GM19452 (cell line): ENCODE results near the gene COPZ2.
"Not testable (repeated sequence)": the region's sequence is repeated elsewhere in the genome, so short reads cannot be mapped to it uniquely, and the experiment has no call there.

Experiments used
- ATAC-seq: cut with Tn5 transposase; IDR thresholded peaks from one replicate; pipeline ENCODE4 v1.9.1; 2021; ENCODE audit not compliant: unreplicated experiment

The COPZ2 gene

DNA sequence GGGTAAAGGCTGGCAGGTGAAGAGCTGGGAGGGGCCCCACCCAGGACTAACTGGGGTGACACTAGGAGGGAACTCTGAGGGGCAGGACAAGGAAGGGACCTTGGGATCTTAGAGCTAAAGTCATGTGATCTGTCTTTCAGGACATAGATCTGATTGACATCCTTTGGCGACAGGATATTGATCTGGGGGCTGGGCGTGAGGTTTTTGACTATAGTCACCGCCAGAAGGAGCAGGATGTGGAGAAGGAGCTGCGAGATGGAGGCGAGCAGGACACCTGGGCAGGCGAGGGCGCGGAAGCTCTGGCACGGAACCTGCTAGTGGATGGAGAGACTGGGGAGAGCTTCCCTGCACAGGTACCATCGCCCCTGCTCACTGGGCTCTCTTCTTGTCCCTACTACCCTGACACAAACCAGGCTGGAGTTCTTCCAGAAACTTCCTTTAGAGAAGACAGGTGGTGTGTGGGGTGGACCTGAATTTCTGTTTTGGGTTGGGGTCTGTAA lies 18.7 kb upstream of the COPZ2 start:
- ATAC-seq: no peak

DNA sequence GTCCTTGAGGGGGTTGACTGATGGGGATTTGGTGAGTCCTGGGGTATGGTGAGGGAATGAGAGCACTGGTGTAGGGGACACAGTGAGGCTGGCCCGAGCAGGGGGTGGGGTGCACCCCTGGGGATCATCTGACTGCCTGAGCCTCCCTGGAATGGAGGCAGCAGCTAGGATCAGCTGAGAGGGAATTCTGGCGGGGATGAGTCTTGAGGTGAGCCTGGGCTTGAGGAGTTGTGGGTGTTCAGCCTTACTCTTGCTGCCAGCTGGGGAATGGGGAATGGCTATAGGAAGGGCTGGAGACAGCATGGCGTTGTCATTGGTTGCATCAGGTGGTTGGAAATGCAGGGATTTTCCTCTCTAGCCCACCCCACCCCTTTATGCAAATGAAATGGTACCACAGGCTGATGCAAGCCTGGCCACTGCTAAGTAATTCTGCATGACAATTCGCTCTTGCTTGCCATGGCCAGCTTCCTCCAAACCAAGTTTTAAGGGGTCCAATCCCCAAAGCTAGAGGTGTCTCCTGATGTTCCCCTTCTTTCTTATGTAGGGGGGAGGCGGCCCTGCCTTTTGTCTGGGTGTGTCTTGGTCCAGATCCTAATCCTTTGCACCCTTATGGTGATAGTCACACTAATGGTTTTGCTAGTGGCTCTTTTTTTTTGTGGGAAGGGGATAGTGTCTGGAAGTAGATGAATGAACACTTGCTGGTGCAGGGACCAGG lies 18.1 kb upstream of the COPZ2 start:
- no peak for ATAC-seq

DNA sequence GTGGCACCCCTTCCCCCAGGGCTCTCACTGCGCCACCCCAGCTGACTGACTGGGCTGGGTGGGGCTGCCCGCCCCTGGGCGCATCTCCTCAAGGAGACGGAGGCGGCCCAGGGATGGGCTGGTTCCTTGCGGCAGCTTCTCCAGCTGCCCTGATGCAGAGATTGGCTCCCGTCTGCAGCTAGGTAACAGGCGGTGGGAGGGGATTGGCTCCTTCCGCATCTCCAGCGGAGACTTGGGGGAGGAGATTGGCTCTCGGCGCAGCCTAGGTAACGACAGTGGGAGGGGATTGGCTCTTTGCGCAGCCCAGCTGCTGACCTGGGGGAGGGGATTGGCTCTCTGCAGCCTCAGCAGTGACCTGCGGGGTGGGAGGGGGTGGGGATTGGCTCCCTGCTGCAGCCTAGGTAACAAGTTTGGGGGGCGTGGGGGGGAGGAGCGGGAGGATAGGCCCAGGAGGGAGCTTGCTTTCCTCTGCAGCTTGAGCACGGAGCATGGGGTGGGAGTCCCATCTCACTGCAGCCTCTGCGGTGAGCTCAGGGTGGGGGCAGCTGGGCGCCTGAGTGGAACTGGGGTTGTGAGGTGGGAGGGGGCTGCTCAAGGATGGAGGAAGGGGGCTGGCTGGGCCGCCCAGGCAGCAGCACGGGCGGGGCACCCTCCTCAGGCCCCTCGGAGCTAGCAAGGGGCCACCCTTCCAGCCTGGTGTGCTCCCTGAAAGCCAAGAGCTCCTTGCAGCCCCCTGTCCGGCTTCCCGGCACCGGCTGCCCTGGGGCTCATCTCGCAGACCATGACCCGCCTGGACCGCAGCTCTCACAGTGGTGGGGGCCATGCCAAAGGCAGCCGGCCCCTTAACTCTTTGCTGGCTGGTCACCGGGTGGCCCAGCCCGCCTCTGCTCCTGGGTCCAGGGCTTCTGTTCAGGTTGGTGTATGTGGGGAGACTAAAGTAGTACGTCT lies 16.9 kb upstream of the COPZ2 start:
- no peak for ATAC-seq

DNA sequence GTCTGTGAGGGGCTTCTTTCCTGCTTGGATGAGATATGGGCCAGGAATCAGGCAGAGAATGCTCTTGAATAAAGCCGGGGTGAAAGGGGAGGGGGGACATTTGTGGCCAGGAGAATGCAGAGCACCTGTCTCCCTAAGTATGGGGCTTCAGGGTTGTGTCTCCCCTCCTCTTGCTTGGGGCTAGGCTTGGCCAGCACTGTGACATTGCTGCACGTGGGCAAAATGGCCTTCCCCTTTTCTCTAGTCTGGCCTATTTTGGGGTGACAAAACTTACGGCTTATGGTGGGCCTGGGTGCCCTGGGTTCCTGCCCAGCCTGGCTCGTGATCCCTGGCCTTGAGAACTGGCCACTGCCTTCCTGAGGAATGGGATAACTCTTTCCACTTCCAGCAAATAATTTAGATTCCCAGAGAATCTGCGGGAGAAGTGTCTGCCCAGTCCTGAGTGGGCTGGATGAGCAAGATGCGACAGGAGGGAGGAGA lies 16.2 kb upstream of the COPZ2 start:
- no peak for ATAC-seq

DNA sequence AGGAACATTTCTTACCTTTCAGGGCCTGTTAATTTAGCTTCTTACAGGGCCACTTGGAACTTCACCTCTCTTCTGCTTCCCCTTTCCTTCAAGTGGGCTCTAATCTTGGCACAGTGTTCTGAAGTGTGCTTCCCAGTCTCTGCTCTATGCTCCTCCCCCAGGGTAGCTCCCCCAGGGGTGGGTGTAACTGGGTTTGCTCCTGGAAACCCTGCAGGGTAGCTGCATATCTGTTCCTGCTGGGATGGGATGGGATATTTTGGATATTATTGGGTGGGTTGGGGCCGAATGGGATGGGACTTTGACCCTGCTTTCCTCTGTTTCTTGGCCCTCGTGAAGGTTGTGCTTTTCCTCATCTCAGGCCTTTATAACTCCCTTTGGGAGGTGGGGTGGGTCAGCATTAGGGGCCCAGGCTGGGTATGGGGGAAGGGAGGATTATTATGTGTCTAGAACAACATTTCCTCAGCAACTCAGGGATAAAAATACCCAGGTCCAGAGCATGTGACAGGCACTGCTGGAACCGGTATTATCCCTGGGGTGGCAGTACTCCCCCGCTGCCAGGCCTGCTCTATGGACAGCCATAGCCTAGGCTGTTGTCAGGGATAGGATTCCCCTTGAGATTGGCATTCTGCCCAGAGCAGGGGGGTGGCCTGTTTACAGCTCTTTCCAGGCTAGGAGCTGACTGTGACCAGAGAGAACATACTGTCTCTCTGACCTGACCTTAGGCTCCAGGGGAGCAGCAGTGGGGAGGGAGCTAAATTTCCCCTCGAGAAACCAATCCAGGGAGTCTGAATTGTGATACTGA lies 15.6 kb upstream of the COPZ2 start:
- ATAC-seq: no peak

DNA sequence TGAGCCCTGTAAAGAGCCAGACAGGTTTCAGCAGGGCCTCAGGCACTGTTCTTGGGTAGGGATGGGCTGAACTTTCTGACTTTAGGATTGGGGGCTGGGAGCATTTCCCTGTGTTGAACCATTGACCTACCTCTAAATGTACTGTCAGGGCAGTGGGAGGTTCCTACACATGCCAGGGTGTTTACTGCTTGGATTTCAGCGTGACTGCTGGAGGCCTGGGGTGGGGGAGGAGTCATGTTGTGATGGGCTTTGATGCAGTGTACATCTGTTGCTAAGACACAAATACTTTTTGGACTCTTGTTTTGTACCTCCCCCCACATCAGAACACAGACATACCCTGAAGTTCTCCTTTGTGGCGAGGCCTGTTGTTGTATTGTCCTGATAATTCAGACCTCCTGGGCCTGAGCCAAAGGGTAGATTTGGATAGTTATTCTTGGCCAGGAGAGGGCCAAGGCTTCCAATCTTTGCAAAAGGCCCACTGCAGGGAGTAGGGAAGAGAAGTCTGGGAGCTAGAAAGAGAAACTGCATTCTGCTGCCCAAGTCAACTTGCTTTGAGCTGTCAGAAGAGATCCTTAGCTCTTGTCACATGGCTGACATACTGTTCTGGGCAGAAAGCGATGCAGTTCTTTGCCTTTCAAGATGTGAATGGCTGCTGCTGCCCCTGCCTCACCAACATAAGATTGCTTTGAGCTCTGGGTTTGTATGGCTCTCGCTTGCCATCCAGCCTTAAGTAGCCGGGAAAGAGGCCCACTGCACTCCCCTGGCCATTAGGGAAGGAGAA lies 14.3 kb upstream of the COPZ2 start:
- no peak for ATAC-seq

DNA sequence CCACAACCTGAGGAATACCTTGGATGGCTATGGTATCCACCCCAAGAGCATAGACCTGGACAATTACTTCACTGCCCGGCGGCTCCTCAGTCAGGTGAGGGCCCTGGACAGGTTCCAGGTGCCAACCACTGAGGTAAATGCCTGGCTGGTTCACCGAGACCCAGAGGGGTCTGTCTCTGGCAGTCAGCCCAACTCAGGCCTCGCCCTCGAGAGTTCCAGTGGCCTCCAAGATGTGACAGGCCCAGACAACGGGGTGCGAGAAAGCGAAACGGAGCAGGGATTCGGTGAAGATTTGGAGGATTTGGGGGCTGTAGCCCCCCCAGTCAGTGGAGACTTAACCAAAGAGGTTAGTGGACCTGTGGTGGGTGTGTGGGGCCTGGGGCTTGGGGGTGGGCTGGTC lies 13.7 kb upstream of the COPZ2 start:
- no peak for ATAC-seq

DNA sequence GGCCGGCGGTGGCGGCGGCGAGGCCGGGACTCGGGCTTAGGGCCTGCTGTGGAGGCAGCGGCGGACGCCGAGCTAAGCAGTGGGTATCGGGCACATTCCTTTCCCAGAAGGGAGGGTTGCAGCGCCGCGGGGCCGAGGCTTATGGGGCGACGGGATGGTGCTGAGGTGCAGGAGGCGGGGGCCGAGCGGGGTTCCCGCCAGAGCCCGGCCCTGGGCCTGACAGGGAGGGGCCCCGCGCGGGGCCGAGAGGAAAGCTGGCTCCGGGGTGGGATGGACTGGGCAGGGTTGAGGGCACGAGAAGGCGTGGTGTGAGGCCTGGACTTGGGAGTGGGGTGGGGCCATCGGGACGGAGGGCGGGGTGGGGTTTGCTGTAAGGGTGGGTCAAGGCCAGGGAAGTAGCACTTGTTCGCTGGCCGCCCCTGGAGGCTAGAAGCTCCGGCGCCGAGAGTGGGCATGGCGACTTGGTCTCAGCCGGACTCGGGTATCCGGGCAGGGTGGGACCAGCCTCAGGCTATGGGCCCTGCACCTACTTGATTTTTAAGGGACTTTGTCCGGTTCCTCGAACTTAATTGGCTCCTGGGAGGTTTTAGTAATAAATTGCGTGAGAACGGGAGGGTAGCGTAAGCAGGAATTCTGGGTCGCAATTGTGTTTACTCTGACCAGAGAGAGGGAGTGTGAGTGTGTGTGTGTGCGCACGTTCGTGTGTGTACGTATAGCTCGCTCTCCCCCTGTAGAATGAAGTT lies 11.0 kb upstream of the COPZ2 start:
- ATAC-seq: peak; percentile 40

DNA sequence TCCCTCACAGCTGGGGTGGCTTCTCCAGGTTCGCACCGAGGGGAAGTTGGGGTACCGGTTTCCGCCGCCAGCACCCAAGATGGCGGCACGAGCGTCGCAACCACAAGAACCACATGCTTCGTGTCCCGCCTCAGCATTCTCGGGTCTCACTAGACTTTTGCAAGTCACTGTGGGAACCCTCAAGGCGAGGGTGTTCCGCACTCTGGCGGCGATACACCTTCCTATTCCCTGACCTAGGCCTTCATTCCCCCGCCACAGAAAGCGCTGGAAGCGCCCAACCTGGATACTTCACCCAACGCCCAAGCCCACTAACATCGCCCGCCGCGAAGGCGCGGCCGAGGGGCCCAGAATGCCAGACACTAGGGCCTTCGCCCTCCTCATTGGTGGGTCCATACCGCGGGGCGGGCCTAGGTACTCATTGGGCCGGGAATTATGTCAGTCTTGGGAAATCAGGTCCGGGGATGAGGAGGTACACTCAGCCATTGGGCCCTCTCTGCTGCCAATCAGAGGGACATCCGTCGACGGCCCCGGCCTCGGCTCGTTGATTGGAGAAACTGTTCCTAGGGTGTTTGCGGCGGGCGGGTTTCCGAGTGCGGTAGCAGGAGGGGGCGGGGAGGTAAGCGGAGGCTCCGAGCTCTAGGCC lies 10.3 kb upstream of the COPZ2 start, which contains the start of gene NFE2L1:
TSS of gene NFE2L1 (plus strand) at position 619 of the 643 bp plus-strand sequence. CDS start 2,760 bp downstream, outside the sequence.
- peak; percentile 93 for ATAC-seq

DNA sequence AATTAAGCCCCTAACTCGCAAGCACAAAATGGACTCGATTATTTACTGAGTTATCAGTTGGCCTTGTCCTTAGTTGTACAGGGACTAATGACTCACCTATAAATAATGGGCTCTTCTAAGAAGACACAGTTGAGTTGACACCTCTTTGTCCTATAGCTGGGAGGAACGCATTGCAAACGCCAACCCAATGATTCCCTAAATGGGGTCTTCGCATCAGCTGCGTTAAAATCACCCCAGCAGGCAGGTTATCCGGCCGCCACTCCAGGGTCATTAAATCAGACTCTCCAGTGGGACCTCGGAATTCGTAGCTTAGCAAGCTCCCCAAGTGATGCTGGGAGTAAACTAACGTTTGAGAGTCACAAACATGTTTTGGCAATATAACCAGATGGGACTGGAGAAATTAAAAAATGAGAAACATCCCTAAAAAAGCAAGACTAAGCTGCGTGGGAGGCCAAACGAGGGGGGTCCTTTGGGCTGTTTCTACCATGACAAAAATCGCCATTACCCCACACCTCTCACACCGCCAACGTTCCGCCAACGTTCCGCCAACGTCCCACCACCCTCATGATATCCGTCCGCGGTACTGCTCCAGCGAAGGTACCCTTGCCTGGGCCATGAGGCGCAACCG lies 9.6 kb upstream of the COPZ2 start:
- ATAC-seq: no peak

DNA sequence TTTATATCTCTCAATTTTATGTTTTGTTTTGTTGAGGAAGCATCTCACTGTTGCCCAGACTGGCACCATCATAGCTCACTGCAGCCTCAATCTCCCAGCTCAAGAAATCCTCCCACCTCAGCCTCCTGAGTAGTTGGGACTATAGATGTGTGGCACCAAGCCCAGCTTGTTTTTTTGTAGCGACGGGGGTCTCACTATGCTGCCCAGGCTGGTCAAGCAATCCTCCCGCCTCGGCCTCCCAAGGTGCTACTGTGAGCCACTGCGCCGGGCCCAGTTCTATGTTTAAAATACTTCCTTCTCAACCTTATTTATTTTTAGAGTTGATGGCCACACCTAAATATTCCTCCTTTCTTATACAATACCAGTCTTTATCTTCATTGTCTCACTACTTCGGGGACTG lies 8.7 kb upstream of the COPZ2 start:
- ATAC-seq: no peak

DNA sequence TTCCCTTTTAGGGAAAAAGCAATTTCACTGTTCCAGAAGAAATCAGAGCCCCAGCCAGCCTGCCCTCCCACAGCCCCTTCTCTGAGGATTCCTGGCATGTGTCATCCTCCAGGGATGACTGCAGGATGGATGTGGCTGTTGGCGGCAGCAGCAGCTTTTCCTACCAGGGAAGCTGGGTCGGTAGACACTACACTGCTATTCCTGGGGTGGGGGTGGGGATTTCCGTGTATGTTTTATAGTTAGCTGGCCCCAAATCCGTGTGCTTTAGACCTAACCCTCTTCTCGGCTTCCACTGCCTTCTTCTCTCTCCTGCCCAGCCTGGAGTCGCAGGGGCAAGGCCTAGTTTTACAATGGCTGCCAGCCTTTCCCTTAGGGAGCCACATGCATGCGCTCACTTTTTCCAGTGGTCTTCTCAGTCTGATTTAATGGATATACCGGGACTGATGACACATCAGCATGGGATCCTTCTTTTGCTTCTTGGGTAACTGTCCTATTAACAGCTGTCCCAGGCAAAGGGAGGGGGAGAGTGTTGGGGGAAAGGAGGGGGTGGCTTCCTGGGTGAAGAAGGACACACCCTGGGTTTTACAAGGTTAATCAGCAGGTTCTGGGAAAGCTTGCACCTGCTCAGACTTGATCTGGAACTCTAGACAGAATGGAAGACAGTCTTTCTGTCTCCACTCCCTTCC lies 7.9 kb upstream of the COPZ2 start:
- ATAC-seq: no peak

DNA sequence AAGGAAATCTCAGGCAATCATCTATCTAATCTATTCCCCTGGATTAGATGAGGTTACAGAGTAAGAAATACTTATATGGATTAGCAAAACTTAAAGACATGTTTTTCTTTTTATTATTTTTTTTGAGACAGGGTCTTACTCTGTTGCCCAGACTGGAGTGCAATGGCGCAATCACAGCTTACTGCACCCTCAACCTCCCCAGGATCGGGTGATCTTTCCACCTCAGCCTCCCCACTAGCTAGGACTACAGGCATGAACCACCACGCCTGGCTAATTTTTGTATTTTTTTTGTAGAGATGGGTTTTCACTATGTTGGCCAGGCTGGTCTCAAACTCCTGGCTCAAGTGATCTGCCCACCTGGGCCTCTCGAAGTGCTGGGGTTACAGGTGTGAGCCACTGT lies 7.3 kb upstream of the COPZ2 start:
- no peak for ATAC-seq

DNA sequence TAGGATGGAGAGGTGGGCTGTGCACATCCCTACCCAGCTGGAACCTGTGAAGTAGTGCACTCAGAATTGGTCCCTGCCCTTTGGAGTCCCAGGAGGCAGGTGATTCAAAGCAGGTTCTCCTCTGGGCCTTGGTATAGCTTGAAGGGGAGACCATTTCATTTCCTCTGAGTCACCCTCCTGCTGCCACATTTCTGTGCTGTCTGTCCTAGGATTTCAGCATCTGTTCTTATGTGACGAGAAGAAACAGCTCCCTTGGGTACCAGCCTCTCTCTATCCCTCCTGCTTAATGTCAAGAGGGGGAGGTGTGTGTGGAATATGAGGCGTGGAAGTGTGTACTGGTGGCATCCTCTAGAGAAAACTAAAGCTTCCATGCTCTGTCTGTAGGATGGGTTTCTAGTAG lies 5.6 kb upstream of the COPZ2 start:
- no peak for ATAC-seq

DNA sequence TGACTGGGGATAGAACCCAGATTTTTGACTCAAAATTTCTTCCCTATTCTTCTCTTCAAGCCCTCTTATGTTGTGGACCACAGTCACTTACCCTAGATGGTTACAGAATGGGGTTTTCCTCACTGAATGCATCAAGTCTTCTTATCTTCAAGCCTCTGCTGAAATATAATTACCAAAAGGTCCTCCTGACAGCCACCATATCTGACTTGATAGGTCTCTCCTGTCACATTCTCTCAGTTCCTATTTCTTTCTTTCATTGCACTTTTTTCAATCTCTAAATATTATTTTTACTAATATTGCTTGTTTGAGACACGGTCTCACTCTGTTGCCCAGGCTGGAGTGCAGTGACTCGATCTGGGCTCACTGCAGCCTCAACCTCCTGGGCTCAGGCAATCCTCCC lies 1.1 kb upstream of the COPZ2 start:
- no peak for ATAC-seq

DNA sequence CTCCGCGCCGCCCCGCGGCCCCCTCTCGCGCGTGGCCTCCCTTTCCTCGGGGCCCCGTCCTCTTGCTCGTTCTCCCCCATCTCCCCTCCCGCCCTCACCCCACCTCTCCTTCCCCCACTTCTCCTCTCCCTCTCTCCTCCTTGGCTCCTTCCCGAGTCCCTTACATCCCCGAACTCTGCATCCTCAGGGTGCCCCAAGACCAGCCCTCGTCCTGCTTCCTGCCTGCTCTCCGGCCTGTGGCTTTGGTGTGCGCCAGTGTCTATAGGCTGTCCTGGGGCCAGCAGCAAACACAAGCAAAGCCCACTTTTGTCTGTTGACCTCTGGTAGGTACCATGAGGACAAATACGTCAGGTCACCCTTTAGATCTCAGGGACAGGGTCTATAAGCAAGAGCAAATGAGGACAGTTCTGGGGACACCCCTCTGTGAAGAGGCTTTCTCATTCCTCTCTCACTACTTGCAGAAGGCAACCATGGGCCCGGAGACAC lies 284 bp upstream of the COPZ2 start:
- ATAC-seq: no peak

DNA sequence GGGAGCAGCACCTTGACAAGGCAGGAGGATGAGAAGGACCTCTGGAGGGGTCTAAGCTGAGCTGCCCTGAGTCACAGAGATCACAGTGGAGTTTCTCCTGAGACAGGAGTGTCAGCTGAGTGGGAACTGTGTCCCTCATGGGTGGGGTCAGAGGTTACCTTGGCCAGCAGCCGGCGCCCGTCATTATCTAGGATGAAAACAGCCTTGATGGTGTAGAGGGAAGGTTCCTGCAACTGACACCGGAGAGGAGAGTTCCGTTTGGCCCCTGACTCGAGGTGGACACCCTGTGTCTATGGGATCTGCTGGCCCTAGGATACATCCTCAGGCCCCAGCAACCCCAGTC lies 933 bp downstream of the COPZ2 start:
- ATAC-seq: no peak

DNA sequence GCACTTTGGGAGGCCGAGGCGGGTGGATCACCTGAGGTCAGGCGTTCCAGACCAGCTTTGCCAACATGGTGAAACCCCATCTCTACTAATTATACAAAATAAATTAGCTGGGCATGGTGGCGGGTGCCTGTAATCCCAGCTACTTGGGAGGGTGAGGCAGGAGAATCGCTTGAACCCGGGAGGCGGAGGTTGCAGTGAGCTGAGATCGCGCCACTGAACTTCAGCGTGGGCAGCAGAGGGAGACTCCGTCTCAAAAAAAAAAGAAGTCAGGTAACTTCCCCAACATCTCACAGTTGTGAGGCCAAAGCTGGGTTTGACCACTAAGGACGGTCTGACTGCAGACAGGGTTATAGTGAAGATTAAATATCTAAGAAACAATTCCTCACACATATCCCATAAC lies 2.9 kb downstream of the COPZ2 start:
- ATAC-seq: not testable (repeated sequence)
